Epithelial cell of proximal tubule (primary cell): ENCODE measurements around the gene HS3ST5. TPM values are rescaled to one million over a fixed set of nuclear protein-coding genes. Genes with fewer than 3 reads are reported as not detected.

Experiments used
- DNase-seq: peaks from one replicate; pipeline ENCODE4 v3.0.0-alpha.2; 2011; ENCODE audit warnings: low read depth
- H3K4me3 ChIP-seq: 2 replicates; pipeline ENCODE4 v1.5.1; 2011; ENCODE audit warnings: low read depth, mild to moderate bottlenecking, low read length
- CTCF ChIP-seq: conservative IDR thresholded peaks from 2 replicates; pipeline ENCODE4 v1.5.1; 2012; ENCODE audit warnings: low read depth, mild to moderate bottlenecking, low read length
- total RNA-seq: library from RNA; depleted of rRNA; stranded (reverse); fragments of >200 nt; gene quantifications from 2 replicates; pipeline ENCODE4 v1.2.3, GENCODE V29; 2015

HS3ST5 gene, protein sequence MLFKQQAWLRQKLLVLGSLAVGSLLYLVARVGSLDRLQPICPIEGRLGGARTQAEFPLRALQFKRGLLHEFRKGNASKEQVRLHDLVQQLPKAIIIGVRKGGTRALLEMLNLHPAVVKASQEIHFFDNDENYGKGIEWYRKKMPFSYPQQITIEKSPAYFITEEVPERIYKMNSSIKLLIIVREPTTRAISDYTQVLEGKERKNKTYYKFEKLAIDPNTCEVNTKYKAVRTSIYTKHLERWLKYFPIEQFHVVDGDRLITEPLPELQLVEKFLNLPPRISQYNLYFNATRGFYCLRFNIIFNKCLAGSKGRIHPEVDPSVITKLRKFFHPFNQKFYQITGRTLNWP
- total RNA-seq, result 0.17 TPM in 1 of 2 replicates, not detected in the other

GRCh38 chr6:114342826-114343781 lies at the start of gene HS3ST5:
HS3ST5 (minus strand) TSS chr6:114343023; CDS start chr6:114062845, 280,178 bp downstream.
- H3K4me3 ChIP-seq, result peak within 1 kb of the TSS; percentile 57
- no peak for DNase-seq
- peak; percentile 48 for TF ChIP-seq CTCF

GRCh38 chr6:114390176-114390575 lies 47.4 kb upstream of the HS3ST5 start:
- no peak overlapping the region for H3K4me3 ChIP-seq
- no peak for TF ChIP-seq CTCF
- no peak for DNase-seq

DNA sequence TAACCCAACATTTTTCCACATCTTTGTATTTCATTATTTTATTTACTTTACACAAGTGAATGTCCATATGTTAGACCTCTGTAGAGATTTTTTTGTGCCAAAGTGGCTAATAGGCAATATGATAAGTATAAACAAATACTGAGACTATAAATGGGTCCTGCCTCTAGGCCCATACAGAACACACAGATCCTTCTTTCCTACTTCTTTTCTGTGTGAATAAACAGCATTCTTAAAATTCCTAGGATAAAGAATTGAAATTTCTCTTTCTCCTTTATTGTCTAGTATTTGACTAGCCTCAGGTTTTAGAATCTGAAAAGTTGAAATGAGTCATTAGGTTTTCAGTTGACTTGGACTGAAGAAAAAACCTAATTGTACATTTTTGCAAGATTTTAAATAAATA lies 46.3 kb upstream of the HS3ST5 start:
- no peak for DNase-seq
- TF ChIP-seq CTCF, result no peak
- no peak overlapping the region for H3K4me3 ChIP-seq

- TF ChIP-seq CTCF, result no peak
- H3K4me3 ChIP-seq, result no peak overlapping the region
- no peak for DNase-seq
These were observed 39.6 kb upstream of the HS3ST5 start for GRCh38 chr6:114382406-114382805.

- no peak for TF ChIP-seq CTCF
- DNase-seq, result no peak
- no peak overlapping the region for H3K4me3 ChIP-seq
These were observed 35.1 kb upstream of the HS3ST5 start for GRCh38 chr6:114377881-114378280.

- H3K4me3 ChIP-seq, result no peak overlapping the region
- TF ChIP-seq CTCF, result no peak
- DNase-seq, result no peak
These were observed 33.9 kb upstream of the HS3ST5 start for GRCh38 chr6:114376611-114377175.
